Fibroblast of skin of right biceps (primary cell): Measurements from ENCODE around the gene LRP8.
A peak's percentile ranks its signal among the peaks of the same experiment; 100 is the strongest.

ENCODE experiments used
- DNase-seq: peaks from one replicate; pipeline ENCODE4 v3.0.0-alpha.2; 2013

LRP8 gene

GRCh38 chr1:53339736-53340635 is 12.1 kb upstream of the LRP8 start:
- no peak for DNase-seq

- no peak for DNase-seq
These were observed 10.6 kb upstream of the LRP8 start for GRCh38 chr1:53338423-53338822.

GRCh38 chr1:53337499-53337898 is 9.6 kb upstream of the LRP8 start:
- no peak for DNase-seq

GRCh38 chr1:53336146-53336545 is 8.3 kb upstream of the LRP8 start:
- no peak for DNase-seq

- DNase-seq = no peak
These were observed 7.8 kb upstream of the LRP8 start for GRCh38 chr1:53335661-53336060.

GRCh38 chr1:53334781-53335180 is 6.9 kb upstream of the LRP8 start:
- DNase-seq = no peak

- no peak for DNase-seq
These were observed 6.4 kb upstream of the LRP8 start for GRCh38 chr1:53334312-53334711.

GRCh38 chr1:53332833-53333232 is 5.0 kb upstream of the LRP8 start:
- DNase-seq = no peak

- no peak for DNase-seq
These were observed 4.3 kb upstream of the LRP8 start for GRCh38 chr1:53332186-53332564.

GRCh38 chr1:53331446-53332185 is 3.7 kb upstream of the LRP8 start:
- no peak for DNase-seq

- DNase-seq = no peak
These were observed 2.9 kb upstream of the LRP8 start for GRCh38 chr1:53330819-53331218.

- DNase-seq = no peak
These were observed 950 bp upstream of the LRP8 start for GRCh38 chr1:53328541-53329499.

GRCh38 chr1:53327182-53327913 is 522 bp downstream of the LRP8 start:
- peak; percentile 26 for DNase-seq

GRCh38 chr1:53326598-53327181 is 1.2 kb downstream of the LRP8 start:
- no peak for DNase-seq

GRCh38 chr1:53326088-53326597 is 1.7 kb downstream of the LRP8 start:
- DNase-seq = peak; percentile 88

GRCh38 chr1:53325326-53326087 is 2.4 kb downstream of the LRP8 start:
- no peak for DNase-seq

GRCh38 chr1:53324728-53325297 is 3.1 kb downstream of the LRP8 start:
- no peak for DNase-seq

GRCh38 chr1:53324321-53324720 is 3.5 kb downstream of the LRP8 start:
- DNase-seq = no peak

- DNase-seq = no peak
These were observed 4.6 kb downstream of the LRP8 start for GRCh38 chr1:53323316-53323715.

- DNase-seq = no peak
These were observed 5.9 kb downstream of the LRP8 start for GRCh38 chr1:53321776-53322602.
